H1 (cell line): Measurements from ENCODE around the gene IKZF3. TPM values are rescaled to one million over a fixed set of nuclear protein-coding genes. Genes with fewer than 3 reads are reported as not detected.

ENCODE experiments used
- CHD1 ChIP-seq: IDR thresholded peaks from 2 replicates; pipeline ENCODE4 v1.6.1; 2012; ENCODE audit warnings: low read depth, low read length, improper control_type of control experiment
- EZH2 ChIP-seq: fragments of 200-600 bp; sonication (generic); IDR thresholded peaks from 2 replicates; pipeline ENCODE4 v1.7.1; 2012; ENCODE audit warnings: low read depth, mild to moderate bottlenecking, moderate library complexity, low read length, inconsistent platforms; ENCODE audit not compliant: severe bottlenecking
- KDM4A ChIP-seq: IDR thresholded peaks from one replicate; pipeline ENCODE4 v1.7.1; 2012; ENCODE audit warnings: low read depth, mild to moderate bottlenecking, moderate library complexity, low read length, inconsistent platforms; ENCODE audit not compliant: severe bottlenecking
- SAP30 ChIP-seq: fragments of 300-600 bp; sonication (generic); IDR thresholded peaks from 2 replicates; pipeline ENCODE4 v1.7.1; 2012; ENCODE audit warnings: low read length, moderate library complexity, mild to moderate bottlenecking, inconsistent platforms; ENCODE audit not compliant: insufficient read depth, insufficient replicate concordance
- SIRT6 ChIP-seq: IDR thresholded peaks from one replicate; pipeline ENCODE4 v1.7.1; 2012; ENCODE audit warnings: low read length, inconsistent platforms
- SP1 ChIP-seq: IDR thresholded peaks from 2 replicates; pipeline ENCODE4 v1.6.1; 2011; ENCODE audit warnings: low read depth, low read length
- polyA plus RNA-seq, 7 experiments: library from polyadenylated mRNA; depleted of rRNA in 3 of 7; stranded (reverse) in 5 of 7; unstranded in 2 of 7; fragments of >200 nt in 5 of 7; fragments of 200-250 nt in 2 of 7; gene quantifications; 1 replicate in 5 of 7; 2 replicates in 1 of 7; 4 replicates in 1 of 7; pipeline versions ENCODE4 v1.2.1 to v1.2.3, GENCODE V29; 2011 to 2013; ENCODE audit warnings: missing spikeins in 2 of 7, mixed read lengths in 2 of 7
- total RNA-seq: library from RNA; stranded (reverse); fragmentation: NEBNext Ultra II Directional; extraction: Animal tissue kit (Norgen Biotek cat#: 25700); gene quantifications from 2 replicates; pipeline ENCODE4 v1.2.1, GENCODE V29; 2021
- TF ChIP-seq, protein P1 (sequence below): IDR thresholded peaks from 2 replicates; pipeline ENCODE4 v1.6.1; 2012; ENCODE audit warnings: low read length, inconsistent platforms

Gene IKZF3
- total and polyA plus RNA-seq, 2 of the 8 experiments (the other 6 are each of a cell fraction or from before 2014, with no cell fraction given): 0.23 to 0.56 TPM

GRCh38 chr17:39772987-39773934 lies 90.9 kb downstream of the IKZF3 start (continued):
- TF ChIP-seq SIRT6 (no peak), KDM4A (no peak), SAP30 (no peak), CHD1 (no peak), EZH2 (no peak), SP1 (no peak)
- TF ChIP-seq, protein P1, sequence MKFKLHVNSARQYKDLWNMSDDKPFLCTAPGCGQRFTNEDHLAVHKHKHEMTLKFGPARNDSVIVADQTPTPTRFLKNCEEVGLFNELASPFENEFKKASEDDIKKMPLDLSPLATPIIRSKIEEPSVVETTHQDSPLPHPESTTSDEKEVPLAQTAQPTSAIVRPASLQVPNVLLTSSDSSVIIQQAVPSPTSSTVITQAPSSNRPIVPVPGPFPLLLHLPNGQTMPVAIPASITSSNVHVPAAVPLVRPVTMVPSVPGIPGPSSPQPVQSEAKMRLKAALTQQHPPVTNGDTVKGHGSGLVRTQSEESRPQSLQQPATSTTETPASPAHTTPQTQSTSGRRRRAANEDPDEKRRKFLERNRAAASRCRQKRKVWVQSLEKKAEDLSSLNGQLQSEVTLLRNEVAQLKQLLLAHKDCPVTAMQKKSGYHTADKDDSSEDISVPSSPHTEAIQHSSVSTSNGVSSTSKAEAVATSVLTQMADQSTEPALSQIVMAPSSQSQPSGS: no peak
